Measurements from ENCODE around the gene ROGDI. TPM values are rescaled to one million over a fixed set of nuclear protein-coding genes. Genes with fewer than 3 reads are reported as not detected.

The ROGDI gene
- total and polyA plus RNA-seq, 9 of the 15 experiments (the other 6 are each of a cell fraction or from before 2014, with no cell fraction given): 0.97 to 37.3 (median 16.5) TPM

DNA sequence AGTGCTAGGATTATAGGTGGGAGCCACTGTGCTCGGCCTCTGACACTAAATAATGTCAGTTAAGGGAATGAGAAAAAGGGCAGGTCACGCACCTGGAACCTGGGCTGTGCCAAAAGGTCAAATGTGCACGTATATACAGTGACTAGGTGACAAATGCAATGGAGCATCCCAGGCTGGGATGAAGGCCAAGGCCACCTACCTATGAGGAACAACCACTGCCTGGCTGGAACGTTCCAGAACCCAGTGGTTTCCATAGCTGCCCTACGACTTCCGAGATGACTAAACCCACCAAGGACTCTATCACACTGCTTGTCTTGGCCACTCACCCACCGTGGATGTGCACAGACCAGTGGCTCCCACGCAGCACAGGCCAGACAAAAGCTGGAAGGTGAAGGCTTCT, 51.5 kb downstream of the ROGDI start:
- ATAC-seq: no peak
- Histone ChIP-seq H3K79me2 (ENCODE audit: control insufficient read depth, insufficient read depth, low read length) (no peaks in the 10 kb centered on the region; the same call in 2 of the 3 replicates), H3K36me3 (ENCODE audit: control insufficient read depth, insufficient read depth, low read length) (peaks cover 49% of the 10 kb centered on the region), H3K27me3 (ENCODE audit: control insufficient read depth in 2 of 2, insufficient read depth in 2 of 2, low read length in 2 of 2) (no peaks in the 10 kb centered on the region), H3K4me1 (replicated peaks in 1 of 2; ENCODE audit: control insufficient read depth in 2 of 2, insufficient read depth in 2 of 2, low read length in 2 of 2) (peaks cover 0 to 20% of the 10 kb centered on the region in 2 experiments; a peak in 1 of 5 replicates), H3K9ac (ENCODE audit: insufficient read depth in 1 of 2, low read depth in 2 of 2, low read length in 2 of 2) (no peak overlapping the region), H3K27ac (ENCODE audit: extremely low read depth, low read depth, low read length) (no peak overlapping the region), H3K4me2 (ENCODE audit: insufficient read depth, low read length) (no peak overlapping the region), H3K9me1 (ENCODE audit: control insufficient read depth, insufficient read depth, low read length) (no peaks in the 10 kb centered on the region), H3K4me3 (no peak overlapping the region), H2AFZ (ENCODE audit: low read depth, low read length) (no peak overlapping the region), H4K20me1 (replicated peaks; ENCODE audit: control insufficient read depth, insufficient read depth, low read length) (no peaks in the 10 kb centered on the region), H3K9me3 (replicated peaks; ENCODE audit: control insufficient read depth, insufficient read depth, low read depth, low read length) (peaks cover 10% of the 10 kb centered on the region)
- 87% methylated on average over 8 of the region's 8 CpGs for WGBS (ENCODE audit: insufficient coverage, low coverage, missing lambda C conversion rate)
- no peak for DNase-seq (ENCODE audit: extremely low read depth in 1 of 4, low spot score in 3 of 4)
- FAIRE-seq: no peak
- ChIA-PET CTCF (ENCODE audit: low intra/inter-chr PET ratio) (no interaction called here), POLR2A (interaction anchor here (0.6 kb wide), 2 partner anchors 9 to 52 kb away, joined by 3 read pairs; no protein-coding TSS in a partner anchor)
- intact Hi-C loops (cut with micrococcal nuclease): no loop called here
- no TSS peak for BruUV-seq (replicated peaks)
- in situ Hi-C loops (cut with MboI): no loop called here
- TF ChIP-seq CREM (IDR thresholded peaks at IDR 0.05; ENCODE audit: low read depth) (no peak), PPARD (CRISPR knock-in tag; IDR thresholded peaks at IDR 0.05) (no peak), TFAP4 (CRISPR knock-in tag; IDR thresholded peaks at IDR 0.05; ENCODE audit: borderline replicate concordance) (no peak), EP300 (IDR thresholded peaks at IDR 0.05; ENCODE audit: low read length) (no peak), ZNF316 (IDR thresholded peaks at IDR 0.05) (no peak), ETS2 (tag; IDR thresholded peaks at IDR 0.05; ENCODE audit: borderline replicate concordance, poor library complexity, severe bottlenecking) (no peak), ZNF639 (CRISPR knock-in tag; conservative IDR thresholded peaks at IDR 0.05 in 1 of 2, IDR thresholded peaks at IDR 0.05 in 1 of 2) (no peak), HDAC6 (IDR thresholded peaks at IDR 0.05; ENCODE audit: low read depth, low read length) (no peak), NFRKB (IDR thresholded peaks at IDR 0.05; ENCODE audit: low read depth) (no peak), MYBL2 (IDR thresholded peaks at IDR 0.05; ENCODE audit: low read depth) (no peak), MYBL2 (CRISPR knock-in tag; IDR thresholded peaks at IDR 0.05; ENCODE audit: borderline replicate concordance) (no peak), XRCC5 (IDR thresholded peaks at IDR 0.05; ENCODE audit: low read depth, low read length) (no peak), GTF2B (IDR thresholded peaks at IDR 0.05; ENCODE audit: extremely low read depth, insufficient read length) (no peak)
- TF ChIP-seq, protein P1, sequence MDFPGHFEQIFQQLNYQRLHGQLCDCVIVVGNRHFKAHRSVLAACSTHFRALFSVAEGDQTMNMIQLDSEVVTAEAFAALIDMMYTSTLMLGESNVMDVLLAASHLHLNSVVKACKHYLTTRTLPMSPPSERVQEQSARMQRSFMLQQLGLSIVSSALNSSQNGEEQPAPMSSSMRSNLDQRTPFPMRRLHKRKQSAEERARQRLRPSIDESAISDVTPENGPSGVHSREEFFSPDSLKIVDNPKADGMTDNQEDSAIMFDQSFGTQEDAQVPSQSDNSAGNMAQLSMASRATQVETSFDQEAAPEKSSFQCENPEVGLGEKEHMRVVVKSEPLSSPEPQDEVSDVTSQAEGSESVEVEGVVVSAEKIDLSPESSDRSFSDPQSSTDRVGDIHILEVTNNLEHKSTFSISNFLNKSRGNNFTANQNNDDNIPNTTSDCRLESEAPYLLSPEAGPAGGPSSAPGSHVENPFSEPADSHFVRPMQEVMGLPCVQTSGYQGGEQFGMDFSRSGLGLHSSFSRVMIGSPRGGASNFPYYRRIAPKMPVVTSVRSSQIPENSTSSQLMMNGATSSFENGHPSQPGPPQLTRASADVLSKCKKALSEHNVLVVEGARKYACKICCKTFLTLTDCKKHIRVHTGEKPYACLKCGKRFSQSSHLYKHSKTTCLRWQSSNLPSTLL (IDR thresholded peaks at IDR 0.05): no peak

All from K562 (cell line).